IMR-90 (cell line): ENCODE measurements around the gene ADGRD1. TPM values are rescaled to one million over a fixed set of nuclear protein-coding genes. Genes with fewer than 3 reads are reported as not detected.

Experiments
- ATAC-seq: fragments of 200-7000 bp; cut with Tn5 transposase; 2 replicates; pipeline ENCODE4 v1.9.1; 2020; ENCODE audit warnings: low read depth, mild to moderate bottlenecking, moderate library complexity
- BruUV-seq: library from RNA; stranded (reverse); fragments of 400-500 nt; replicated peaks from 2 replicates; lab custom pipeline; 2021; lab: Mats Ljungman, UMichigan
- CTCF ChIA-PET: fragments of 300-600 bp; formaldehyde crosslinking; extraction: SDS; loops from one replicate; lab custom pipeline; 2021; ENCODE audit warnings: antibody characterized with exemption; lab: Yijun Ruan, JAX
- POLR2A ChIA-PET: fragments of 300-600 bp; sonication (Branson Sonifier 250); formaldehyde crosslinking; loops from one replicate; lab custom pipeline; 2022; ENCODE audit warnings: antibody characterized with exemption; ENCODE audit not compliant: unreplicated experiment; lab: Charles Lee
- DNase-seq: peaks from one replicate; pipeline ENCODE4 v3.0.0; 2013
- H2AFZ ChIP-seq: replicated peaks from 2 replicates; pipeline ENCODE3; 2013; ENCODE audit warnings: low read length, mild to moderate bottlenecking; ENCODE audit not compliant: poor library complexity
- H2AK5ac ChIP-seq: 2 replicates; pipeline ENCODE4 v1.6.1; 2013; ENCODE audit warnings: low read depth, low read length, inconsistent platforms
- H2AK9ac ChIP-seq: replicated peaks from 2 replicates; pipeline ENCODE3; 2013; ENCODE audit warnings: mild to moderate bottlenecking, low read depth, low read length, moderate library complexity; ENCODE audit not compliant: poor library complexity
- H2BK120ac ChIP-seq: 2 replicates; pipeline ENCODE4 v1.6.1; 2013; ENCODE audit warnings: low read depth, low read length, inconsistent platforms
- H2BK15ac ChIP-seq: 3 replicates; pipeline ENCODE4 v1.6.1; 2013; ENCODE audit warnings: low read depth, low read length, inconsistent platforms
- H2BK20ac ChIP-seq: 2 replicates; pipeline ENCODE4 v1.6.1; 2013; ENCODE audit warnings: low read depth, mild to moderate bottlenecking, inconsistent platforms, low read length, moderate library complexity
- H2BK5ac ChIP-seq: 2 replicates; pipeline ENCODE4 v1.6.1; 2013; ENCODE audit warnings: mild to moderate bottlenecking, low read depth, low read length, inconsistent platforms; ENCODE audit not compliant: poor library complexity, severe bottlenecking
- H3K14ac ChIP-seq: replicated peaks from 2 replicates; pipeline ENCODE4 v1.6.1; 2013; ENCODE audit warnings: low read depth, low read length, inconsistent platforms
- H3K18ac ChIP-seq: 2 replicates; pipeline ENCODE4 v1.6.1; 2013; ENCODE audit warnings: low read depth, low read length, control low read depth
- H3K23ac ChIP-seq: 2 replicates; pipeline ENCODE4 v1.6.1; 2013; ENCODE audit warnings: low read depth, low read length, inconsistent platforms
- H3K27ac ChIP-seq: 2 replicates; pipeline ENCODE4 v1.5.1; 2013; ENCODE audit warnings: mild to moderate bottlenecking, control low read depth, low read length; ENCODE audit not compliant: insufficient read depth
- H3K27me3 ChIP-seq: 2 replicates; pipeline ENCODE4 v1.6.1; 2013; ENCODE audit warnings: low read length; ENCODE audit not compliant: control insufficient read depth, insufficient read depth
- H3K36me3 ChIP-seq: 2 replicates; pipeline ENCODE4 v1.6.1; 2013; ENCODE audit warnings: low read length, mixed read lengths; ENCODE audit not compliant: control insufficient read depth, insufficient read depth
- H3K4ac ChIP-seq: 2 replicates; pipeline ENCODE4 v1.6.1; 2013; ENCODE audit warnings: low read depth, low read length, inconsistent platforms
- H3K4me1 ChIP-seq: 2 replicates; pipeline ENCODE4 v1.6.1; 2013; ENCODE audit warnings: low read length, mixed read lengths; ENCODE audit not compliant: control insufficient read depth, insufficient read depth
- H3K4me2 ChIP-seq: 2 replicates; pipeline ENCODE4 v1.6.1; 2013; ENCODE audit warnings: low read depth, mild to moderate bottlenecking, control low read depth, low read length, moderate library complexity
- H3K4me3 ChIP-seq: 2 replicates; pipeline ENCODE4 v1.5.1; 2013; ENCODE audit warnings: low read depth, mild to moderate bottlenecking, control low read depth, low read length, moderate library complexity; ENCODE audit not compliant: insufficient read depth
- H3K56ac ChIP-seq: 2 replicates; pipeline ENCODE4 v1.6.1; 2013; ENCODE audit warnings: low read length, inconsistent platforms; ENCODE audit not compliant: insufficient read depth; ENCODE audit errors: extremely low read depth
- H3K79me1 ChIP-seq, 2 experiments: 2 replicates each; pipeline ENCODE4 v1.6.1; 2013; ENCODE audit warnings: low read length in 2 of 2, inconsistent platforms in 1 of 2, low read depth in 1 of 2
- H3K9ac ChIP-seq: 2 replicates; pipeline ENCODE4 v1.6.1; 2013; ENCODE audit warnings: low read depth, low read length, control low read depth
- H3K9me1 ChIP-seq: 2 replicates; pipeline ENCODE4 v1.6.1; 2013; ENCODE audit warnings: low read length, inconsistent platforms; ENCODE audit not compliant: insufficient read depth
- H3K9me3 ChIP-seq: 2 replicates; pipeline ENCODE4 v1.6.1; 2013; ENCODE audit warnings: low read length; ENCODE audit not compliant: control insufficient read depth, insufficient read depth
- H4K20me1 ChIP-seq: 2 replicates; pipeline ENCODE4 v1.6.1; 2013; ENCODE audit warnings: low read length, inconsistent platforms; ENCODE audit not compliant: insufficient read depth
- H4K5ac ChIP-seq: 2 replicates; pipeline ENCODE4 v1.6.1; 2013; ENCODE audit warnings: mild to moderate bottlenecking, low read depth, low read length, control low read depth
- H4K8ac ChIP-seq, 2 experiments: 2 replicates each; pipeline ENCODE4 v1.6.1; 2013; ENCODE audit warnings: low read depth in 2 of 2, low read length in 2 of 2, control low read depth in 1 of 2, inconsistent platforms in 1 of 2
- H4K91ac ChIP-seq: 2 replicates; pipeline ENCODE4 v1.6.1; 2013; ENCODE audit warnings: low read depth, low read length, inconsistent platforms; ENCODE audit not compliant: insufficient read depth
- BHLHE40 ChIP-seq: fragments of 150-350 bp; IDR thresholded peaks from 2 replicates; pipeline ENCODE4 v1.6.1; 2016; ENCODE audit warnings: mild to moderate bottlenecking, low read depth, low read length
- CEBPB ChIP-seq: IDR thresholded peaks from 2 replicates; pipeline ENCODE4 v1.6.1; 2012; ENCODE audit warnings: low read depth, low read length, improper control_type of control experiment
- CHD1 ChIP-seq: IDR thresholded peaks from 2 replicates; pipeline ENCODE4 v1.6.1; 2012; ENCODE audit warnings: low read depth, low read length, improper control_type of control experiment
- FOS ChIP-seq: fragments of 150-350 bp; IDR thresholded peaks from 2 replicates; pipeline ENCODE4 v1.6.1; 2016; ENCODE audit warnings: low read depth, low read length
- MAFK ChIP-seq: IDR thresholded peaks from 2 replicates; pipeline ENCODE4 v1.6.1; 2012; ENCODE audit warnings: low read depth, low read length, improper control_type of control experiment
- MAZ ChIP-seq: IDR thresholded peaks from 2 replicates; pipeline ENCODE4 v1.6.1; 2012; ENCODE audit warnings: low read depth, mild to moderate bottlenecking, low read length, improper control_type of control experiment, moderate library complexity, borderline replicate concordance
- MXI1 ChIP-seq: IDR thresholded peaks from 2 replicates; pipeline ENCODE4 v1.6.1; 2012; ENCODE audit warnings: low read depth, mild to moderate bottlenecking, low read length, moderate library complexity, borderline replicate concordance
- NFE2L2 ChIP-seq: fragments of 150-350 bp; IDR thresholded peaks from 2 replicates; pipeline ENCODE4 v1.6.1; 2016; ENCODE audit warnings: low read depth, mild to moderate bottlenecking, low read length
- POLR2A ChIP-seq: IDR thresholded peaks from 2 replicates; pipeline ENCODE4 v1.6.1; 2012; ENCODE audit warnings: mild to moderate bottlenecking, low read depth, low read length
- RAD21 ChIP-seq: IDR thresholded peaks from 2 replicates; pipeline ENCODE4 v1.6.1; 2012; ENCODE audit warnings: low read length, improper control_type of control experiment
- RCOR1 ChIP-seq: IDR thresholded peaks from 2 replicates; pipeline ENCODE4 v1.6.1; 2012; ENCODE audit warnings: mild to moderate bottlenecking, low read length, improper control_type of control experiment; ENCODE audit not compliant: insufficient replicate concordance
- RFX5 ChIP-seq: IDR thresholded peaks from 2 replicates; pipeline ENCODE4 v1.8.0; 2012; ENCODE audit warnings: low read depth, mild to moderate bottlenecking, low read length, moderate library complexity
- WGBS, 2 experiments: methylation state at CpG; one replicate each; pipeline versions ENCODE4 v1.1.5 to v1.1.7; 2013; ENCODE audit warnings: missing lambda C conversion rate in 2 of 2; ENCODE audit not compliant: insufficient read length in 1 of 2; ENCODE audit errors: extremely low coverage in 2 of 2; 5-methylcytosine and 5-hydroxymethylcytosine counted together
- dilution Hi-C: fragments of 300-500 bp; cut with HindIII; formaldehyde crosslinking; loops from one replicate; pipeline ENCODE4 v1.14.3; 2018; ENCODE audit warnings: low sequenced_read_pairs; ENCODE audit not compliant: unreplicated experiment
- in situ Hi-C: fragments of 300-500 bp; cut with MboI; formaldehyde crosslinking; loops from 3 replicates; pipeline ENCODE4 v1.14.3; 2019; ENCODE audit warnings: low sequenced_read_pairs, inconsistent platforms, mixed read lengths
- intact Hi-C: fragments of 100-400 bp; cut with micrococcal nuclease; formaldehyde crosslinking; loops from 2 replicates; pipeline ENCODE4 v1.10.0; 2022
- polyA plus RNA-seq, 3 experiments: library from polyadenylated mRNA; depleted of rRNA; stranded (reverse); fragments of >200 nt; gene quantifications; 2 replicates each; pipeline ENCODE4 v1.2.3, GENCODE V29; 2012; ENCODE audit warnings: low replicate concordance in 1 of 3
- total RNA-seq: library from RNA; depleted of rRNA; stranded (reverse); fragments of >200 nt; gene quantifications from 2 replicates; pipeline ENCODE4 v1.2.3, GENCODE V29; 2012
- TF ChIP-seq, protein P1 (sequence below): fragments of 150-350 bp; IDR thresholded peaks from 2 replicates; pipeline ENCODE4 v1.6.1; 2017; ENCODE audit warnings: mild to moderate bottlenecking, antibody characterized with exemption, low read length, low read depth
- TF ChIP-seq, protein P2 (sequence below): conservative IDR thresholded peaks from 2 replicates; pipeline ENCODE4 v1.5.1; 2012; ENCODE audit warnings: mild to moderate bottlenecking, low read depth, low read length, improper control_type of control experiment

ADGRD1 gene
- total and polyA plus RNA-seq, 2 of the 4 experiments (the other 2 are of a cell fraction), result not detected

DNA sequence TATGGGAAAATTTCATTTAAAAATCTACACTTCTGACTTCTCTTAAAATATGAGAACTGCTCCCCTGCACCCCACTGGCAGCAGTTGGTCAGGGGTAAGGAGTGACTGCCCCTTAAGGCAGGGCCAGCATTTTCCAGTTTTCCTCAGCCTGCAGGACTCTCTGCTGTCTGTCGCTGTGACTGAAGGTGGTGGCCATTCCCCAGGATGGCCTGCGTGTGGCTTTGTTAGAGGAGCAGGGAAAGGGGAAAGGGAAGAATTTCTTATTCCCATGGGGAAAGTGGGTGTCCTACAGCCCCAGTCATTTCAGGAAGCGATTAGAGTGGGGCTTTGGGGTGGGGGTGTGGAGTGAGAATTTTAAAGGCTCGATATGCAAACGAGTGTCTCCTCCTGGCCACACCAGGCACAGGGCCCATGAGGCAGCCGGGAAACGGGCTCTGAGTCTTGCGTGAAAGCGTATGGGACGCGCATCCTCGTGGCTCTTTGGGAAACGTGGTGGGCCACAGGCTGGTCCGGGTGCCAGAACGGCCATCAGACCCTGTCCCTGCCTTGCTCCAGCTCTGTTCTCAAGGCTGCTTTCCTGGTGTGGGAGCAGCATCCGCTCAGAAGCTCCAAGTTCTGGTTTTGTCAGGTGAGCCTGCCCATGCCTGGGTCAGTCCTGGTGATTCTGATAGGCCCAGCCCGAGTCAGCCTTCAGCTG lies 23.5 kb downstream of the ADGRD1 start:
- Histone ChIP-seq H2AK5ac (no peak overlapping the region), H4K8ac (no peak overlapping the region), H3K4me3 (no peak overlapping the region), H3K23ac (no peak overlapping the region), H3K27me3 (no peaks in the 10 kb centered on the region), H3K4me1 (no peaks in the 10 kb centered on the region), H3K14ac (no peak overlapping the region), H3K36me3 (no peaks in the 10 kb centered on the region), H4K5ac (no peak overlapping the region), H2BK20ac (no peak overlapping the region), H2AK9ac (no peak overlapping the region), H3K79me1 (no peaks in the 10 kb centered on the region), H3K27ac (no peak overlapping the region), H3K4me2 (no peak overlapping the region), H3K9me3 (peaks cover 31% of the 10 kb centered on the region), H4K20me1 (no peaks in the 10 kb centered on the region), H2AFZ (no peak overlapping the region), H3K56ac (no peak overlapping the region), H3K4ac (no peak overlapping the region), H4K91ac (no peak overlapping the region), H3K9ac (no peak overlapping the region), H2BK5ac (no peak overlapping the region), H2BK15ac (no peak overlapping the region), H3K18ac (no peak overlapping the region), H3K9me1 (no peaks in the 10 kb centered on the region), H2BK120ac (no peak overlapping the region)
- CTCF ChIA-PET, result no interaction called here
- ATAC-seq, result no peak
- dilution Hi-C loops (no loop called here), intact Hi-C loops (no loop called here), in situ Hi-C loops (no loop called here)
- DNase-seq, result no peak
- no TSS peak for BruUV-seq
- TF ChIP-seq RAD21, result no peak
- TF ChIP-seq, protein P1, sequence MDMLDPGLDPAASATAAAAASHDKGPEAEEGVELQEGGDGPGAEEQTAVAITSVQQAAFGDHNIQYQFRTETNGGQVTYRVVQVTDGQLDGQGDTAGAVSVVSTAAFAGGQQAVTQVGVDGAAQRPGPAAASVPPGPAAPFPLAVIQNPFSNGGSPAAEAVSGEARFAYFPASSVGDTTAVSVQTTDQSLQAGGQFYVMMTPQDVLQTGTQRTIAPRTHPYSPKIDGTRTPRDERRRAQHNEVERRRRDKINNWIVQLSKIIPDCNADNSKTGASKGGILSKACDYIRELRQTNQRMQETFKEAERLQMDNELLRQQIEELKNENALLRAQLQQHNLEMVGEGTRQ, result no peak
- TF ChIP-seq FOS, result no peak
- no peak for TF ChIP-seq RFX5
- no peak for TF ChIP-seq BHLHE40
- no peak for TF ChIP-seq MXI1
- TF ChIP-seq POLR2A, result no peak
- no peak for TF ChIP-seq MAZ
- no peak for TF ChIP-seq RCOR1
- TF ChIP-seq CEBPB, result no peak
- no peak for TF ChIP-seq CHD1
- no peak for TF ChIP-seq MAFK
- no peak for TF ChIP-seq NFE2L2
- TF ChIP-seq, protein P2, sequence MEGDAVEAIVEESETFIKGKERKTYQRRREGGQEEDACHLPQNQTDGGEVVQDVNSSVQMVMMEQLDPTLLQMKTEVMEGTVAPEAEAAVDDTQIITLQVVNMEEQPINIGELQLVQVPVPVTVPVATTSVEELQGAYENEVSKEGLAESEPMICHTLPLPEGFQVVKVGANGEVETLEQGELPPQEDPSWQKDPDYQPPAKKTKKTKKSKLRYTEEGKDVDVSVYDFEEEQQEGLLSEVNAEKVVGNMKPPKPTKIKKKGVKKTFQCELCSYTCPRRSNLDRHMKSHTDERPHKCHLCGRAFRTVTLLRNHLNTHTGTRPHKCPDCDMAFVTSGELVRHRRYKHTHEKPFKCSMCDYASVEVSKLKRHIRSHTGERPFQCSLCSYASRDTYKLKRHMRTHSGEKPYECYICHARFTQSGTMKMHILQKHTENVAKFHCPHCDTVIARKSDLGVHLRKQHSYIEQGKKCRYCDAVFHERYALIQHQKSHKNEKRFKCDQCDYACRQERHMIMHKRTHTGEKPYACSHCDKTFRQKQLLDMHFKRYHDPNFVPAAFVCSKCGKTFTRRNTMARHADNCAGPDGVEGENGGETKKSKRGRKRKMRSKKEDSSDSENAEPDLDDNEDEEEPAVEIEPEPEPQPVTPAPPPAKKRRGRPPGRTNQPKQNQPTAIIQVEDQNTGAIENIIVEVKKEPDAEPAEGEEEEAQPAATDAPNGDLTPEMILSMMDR, result no peak
- 70% methylated on average over 14 of the region's 17 CpGs; no CpG with 5 or more reads in 1 of the 2 experiments for WGBS, 2 experiments
- POLR2A ChIA-PET, result no interaction called here
